ENCODE data around the gene KCNAB1. TPM values are rescaled to one million over a fixed set of nuclear protein-coding genes. Genes with fewer than 3 reads are reported as not detected.
"Not testable (repeated sequence)": the region's sequence is repeated elsewhere in the genome, so short reads cannot be mapped to it uniquely, and the experiment has no call there.

KCNAB1 gene
- total RNA-seq, 2 experiments from 2014 or later, result not detected

DNA sequence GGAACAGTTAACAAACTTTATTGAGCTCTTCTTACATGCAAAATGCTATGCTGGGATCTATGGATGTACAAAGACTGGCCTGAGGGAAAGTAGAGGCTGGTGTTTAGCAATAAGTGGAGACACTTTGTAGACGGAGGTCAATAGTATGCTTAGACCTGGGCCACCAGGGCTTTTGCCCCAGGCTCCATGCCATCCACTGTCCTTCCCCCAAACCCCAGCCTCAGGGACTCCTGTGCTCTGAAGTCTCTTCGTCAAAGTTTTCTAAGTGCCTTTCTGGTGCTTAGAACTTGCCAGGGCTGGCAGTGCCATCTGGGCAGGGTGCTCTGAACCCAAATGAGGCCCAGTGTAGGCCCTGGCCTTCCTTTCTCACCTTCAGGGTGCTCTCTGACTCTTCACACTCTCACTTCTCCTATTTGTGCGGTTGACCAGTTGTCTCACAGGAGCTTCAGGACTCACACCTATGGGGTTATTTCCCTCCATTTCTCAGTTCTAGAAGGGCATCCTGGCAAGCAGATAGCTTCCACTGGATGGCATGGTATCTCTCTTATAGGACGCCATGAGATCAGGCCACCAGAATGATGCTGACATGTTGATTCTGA, 21.8 kb upstream of the KCNAB1 start:
- ChIA-PET POLR2A (interaction anchor here (0.6 to 1.3 kb wide), 3 partner anchors 9 to 1297 kb away, joined by 3 to 4 read pairs (median 3); no protein-coding TSS in a partner anchor), CTCF (ENCODE audit: unreplicated experiment) (no interaction called here)
- H3K9me3 ChIP-seq (ENCODE audit: low read length), result no peaks in the 10 kb centered on the region
- no peak overlapping the region for H2AFZ ChIP-seq (ENCODE audit: low read length)
- no peaks in the 10 kb centered on the region for H3K36me3 ChIP-seq (ENCODE audit: insufficient read depth, low read length)
- H3K9me2 ChIP-seq (ENCODE audit: insufficient read depth, low read length), result no peaks in the 10 kb centered on the region
- TF ChIP-seq EZH2phosphoT487 (IDR thresholded peaks at IDR 0.05; ENCODE audit: borderline replicate concordance, low read depth, low read length), result no peak
- TF ChIP-seq, protein P1, sequence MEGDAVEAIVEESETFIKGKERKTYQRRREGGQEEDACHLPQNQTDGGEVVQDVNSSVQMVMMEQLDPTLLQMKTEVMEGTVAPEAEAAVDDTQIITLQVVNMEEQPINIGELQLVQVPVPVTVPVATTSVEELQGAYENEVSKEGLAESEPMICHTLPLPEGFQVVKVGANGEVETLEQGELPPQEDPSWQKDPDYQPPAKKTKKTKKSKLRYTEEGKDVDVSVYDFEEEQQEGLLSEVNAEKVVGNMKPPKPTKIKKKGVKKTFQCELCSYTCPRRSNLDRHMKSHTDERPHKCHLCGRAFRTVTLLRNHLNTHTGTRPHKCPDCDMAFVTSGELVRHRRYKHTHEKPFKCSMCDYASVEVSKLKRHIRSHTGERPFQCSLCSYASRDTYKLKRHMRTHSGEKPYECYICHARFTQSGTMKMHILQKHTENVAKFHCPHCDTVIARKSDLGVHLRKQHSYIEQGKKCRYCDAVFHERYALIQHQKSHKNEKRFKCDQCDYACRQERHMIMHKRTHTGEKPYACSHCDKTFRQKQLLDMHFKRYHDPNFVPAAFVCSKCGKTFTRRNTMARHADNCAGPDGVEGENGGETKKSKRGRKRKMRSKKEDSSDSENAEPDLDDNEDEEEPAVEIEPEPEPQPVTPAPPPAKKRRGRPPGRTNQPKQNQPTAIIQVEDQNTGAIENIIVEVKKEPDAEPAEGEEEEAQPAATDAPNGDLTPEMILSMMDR (conservative IDR thresholded peaks at IDR 0.05; ENCODE audit: low read length), result no peak
- H3K79me2 ChIP-seq (ENCODE audit: insufficient read depth, low read depth, low read length), result no peaks in the 10 kb centered on the region
- no peak overlapping the region for H3K27ac ChIP-seq (ENCODE audit: low read depth, low read length, poor library complexity, severe bottlenecking)
- H3K4me2 ChIP-seq (ENCODE audit: low read length), result no peak overlapping the region
- no peaks in the 10 kb centered on the region for H3K4me1 ChIP-seq (ENCODE audit: insufficient read depth, low read length, poor library complexity, severe bottlenecking)
- intact Hi-C loops (cut with micrococcal nuclease; ENCODE audit: unreplicated experiment), result no loop called here
- peak; percentile 2 for DNase-seq (ENCODE audit: low spot score)
- no peaks in the 10 kb centered on the region for H4K20me1 ChIP-seq (ENCODE audit: insufficient read depth, low read length)
- no peak overlapping the region for H3K4me3 ChIP-seq (ENCODE audit: low read depth, low read length, poor library complexity, severe bottlenecking)
- no TSS peak for BruUV-seq (replicated peaks)

DNA sequence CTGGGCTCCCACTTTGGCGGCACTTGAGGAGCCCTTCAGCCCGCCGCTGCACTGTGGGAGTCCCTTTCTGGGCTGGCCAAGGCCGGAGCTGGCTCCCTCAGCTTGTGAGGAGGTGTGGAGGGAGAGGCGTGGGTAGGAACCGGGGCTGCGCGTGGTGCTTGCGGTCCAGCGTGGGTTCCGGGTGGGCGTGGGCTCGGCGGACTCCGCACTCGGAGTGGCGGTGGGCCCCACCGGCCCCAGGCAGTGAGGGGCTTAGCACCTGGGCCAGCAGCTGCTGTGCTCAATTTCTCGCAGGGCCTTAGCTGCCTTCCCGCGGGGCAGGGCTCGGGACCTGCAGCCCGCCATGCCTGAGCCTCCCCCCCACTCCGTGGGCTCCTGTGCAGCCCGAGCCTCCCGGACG, 21.0 kb upstream of the KCNAB1 start:
- H3K4me2 ChIP-seq (ENCODE audit: low read length); BruUV-seq (replicated peaks); H3K36me3 ChIP-seq (ENCODE audit: insufficient read depth, low read length); H3K4me1 ChIP-seq (ENCODE audit: insufficient read depth, low read length, poor library complexity, severe bottlenecking); H2AFZ ChIP-seq (ENCODE audit: low read length); H3K9me3 ChIP-seq (ENCODE audit: low read length); H3K9me2 ChIP-seq (ENCODE audit: insufficient read depth, low read length); H3K79me2 ChIP-seq (ENCODE audit: insufficient read depth, low read depth, low read length); H3K27ac ChIP-seq (ENCODE audit: low read depth, low read length, poor library complexity, severe bottlenecking); H3K4me3 ChIP-seq (ENCODE audit: low read depth, low read length, poor library complexity, severe bottlenecking); intact Hi-C loops (cut with micrococcal nuclease; ENCODE audit: unreplicated experiment); DNase-seq (ENCODE audit: low spot score); H4K20me1 ChIP-seq (ENCODE audit: insufficient read depth, low read length); CTCF ChIA-PET (ENCODE audit: unreplicated experiment): not testable (repeated sequence)
- POLR2A ChIA-PET, result interaction anchor here (0.6 to 1.1 kb wide), 2 partner anchors 27 to 1298 kb away, joined by 3 read pairs; no protein-coding TSS in a partner anchor

DNA sequence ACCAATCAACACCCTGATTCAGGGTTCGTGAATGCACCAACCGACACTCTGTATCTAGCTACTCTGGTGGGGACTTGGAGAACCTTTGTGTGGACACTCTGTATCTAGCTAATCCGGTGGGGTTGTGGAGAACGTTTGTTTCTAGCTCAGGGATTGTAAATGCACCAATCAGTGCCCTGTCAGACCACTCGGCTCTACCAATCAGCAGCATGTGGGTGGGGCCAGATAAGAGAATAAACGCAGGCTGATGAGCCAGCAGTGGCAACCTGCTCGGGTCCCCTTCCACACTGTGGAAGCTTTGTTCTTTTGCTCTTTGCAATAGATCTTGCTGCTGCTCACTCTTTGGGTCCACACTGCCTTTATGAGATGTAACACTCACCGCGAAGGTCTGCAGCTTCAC, 20.4 kb upstream of the KCNAB1 start:
- H3K9me3 ChIP-seq (ENCODE audit: low read length); H3K4me3 ChIP-seq (ENCODE audit: low read depth, low read length, poor library complexity, severe bottlenecking); BruUV-seq (replicated peaks); H4K20me1 ChIP-seq (ENCODE audit: insufficient read depth, low read length); H3K27ac ChIP-seq (ENCODE audit: low read depth, low read length, poor library complexity, severe bottlenecking); DNase-seq (ENCODE audit: low spot score); H3K4me1 ChIP-seq (ENCODE audit: insufficient read depth, low read length, poor library complexity, severe bottlenecking); H3K79me2 ChIP-seq (ENCODE audit: insufficient read depth, low read depth, low read length); intact Hi-C loops (cut with micrococcal nuclease; ENCODE audit: unreplicated experiment); H3K9me2 ChIP-seq (ENCODE audit: insufficient read depth, low read length); H3K36me3 ChIP-seq (ENCODE audit: insufficient read depth, low read length); POLR2A ChIA-PET; H3K4me2 ChIP-seq (ENCODE audit: low read length); H2AFZ ChIP-seq (ENCODE audit: low read length); CTCF ChIA-PET (ENCODE audit: unreplicated experiment): not testable (repeated sequence)

All from OCI-LY7 (cell line).